Smooth muscle cell (in vitro differentiated cells): Measurements from ENCODE around the gene EML3. TPM values are rescaled to one million over a fixed set of nuclear protein-coding genes. Genes with fewer than 3 reads are reported as not detected.
A peak's percentile ranks its signal among the peaks of the same experiment; 100 is the strongest.

Experiments
- DNase-seq: peaks from one replicate; lab custom pipeline; 2025; ENCODE audit not compliant: unreplicated experiment; lab: John Stamatoyannopoulos, UW
- H2AFZ ChIP-seq: fragments of 200-600 bp; sonication (generic); 2 replicates; pipeline ENCODE4 v1.6.0; 2016; ENCODE audit warnings: antibody characterized with exemption, low read depth, mild to moderate bottlenecking
- H3F3A ChIP-seq: fragments of 200-600 bp; sonication (generic); 2 replicates; pipeline ENCODE4 v1.6.0; 2017; ENCODE audit warnings: antibody characterized with exemption, low read depth
- H3K27ac ChIP-seq: fragments of 200-600 bp; sonication (generic); 2 replicates; pipeline ENCODE4 v1.5.1; 2016; ENCODE audit warnings: low read depth, mild to moderate bottlenecking
- H3K27me3 ChIP-seq: fragments of 200-600 bp; sonication (generic); 2 replicates; pipeline ENCODE4 v1.6.1; 2016; ENCODE audit warnings: low read depth, mild to moderate bottlenecking
- H3K36me3 ChIP-seq: fragments of 200-600 bp; sonication (generic); 2 replicates; pipeline ENCODE4 v1.5.1; 2016; ENCODE audit warnings: low read depth
- H3K4me1 ChIP-seq: fragments of 200-600 bp; sonication (generic); 2 replicates; pipeline ENCODE4 v1.5.1; 2016; ENCODE audit warnings: low read depth
- H3K4me2 ChIP-seq: fragments of 200-600 bp; sonication (generic); 2 replicates; pipeline ENCODE4 v1.6.0; 2016; ENCODE audit warnings: mild to moderate bottlenecking
- H3K4me3 ChIP-seq: fragments of 200-600 bp; sonication (generic); 2 replicates; pipeline ENCODE4 v1.5.1; 2016; ENCODE audit warnings: mild to moderate bottlenecking
- H3K79me2 ChIP-seq: fragments of 200-600 bp; sonication (generic); 2 replicates; pipeline ENCODE4 v1.6.0; 2016; ENCODE audit warnings: low read depth, mild to moderate bottlenecking
- H3K9ac ChIP-seq: fragments of 200-600 bp; sonication (generic); 2 replicates; pipeline ENCODE4 v1.6.0; 2016; ENCODE audit warnings: low read depth
- H3K9me3 ChIP-seq: fragments of 200-600 bp; sonication (generic); replicated peaks from 2 replicates; pipeline ENCODE4 v1.5.1; 2016; ENCODE audit warnings: low read depth
- H4K20me1 ChIP-seq: fragments of 200-600 bp; sonication (generic); 2 replicates; pipeline ENCODE4 v1.6.0; 2016; ENCODE audit warnings: low read depth
- WGBS: methylation state at CpG from one replicate; pipeline ENCODE4 v1.1.7; 2016; ENCODE audit warnings: low lambda C conversion rate; 5-methylcytosine and 5-hydroxymethylcytosine counted together
- polyA plus RNA-seq: library from polyadenylated mRNA; unstranded; fragments of >200 nt; fragmentation: Nextera tagmentation; extraction: Ambion mirVana; gene quantifications from 2 replicates; pipeline ENCODE4 v1.2.1, GENCODE V29; 2016
- total RNA-seq: library from RNA; depleted of rRNA; stranded (reverse); fragments of >200 nt; gene quantifications from 2 replicates; pipeline ENCODE4 v1.2.3, GENCODE V29; 2014
- TF ChIP-seq, protein P1 (sequence below): fragments of 200-600 bp; sonication (generic); IDR thresholded peaks from 2 replicates; pipeline ENCODE4 v1.5.1; 2017; ENCODE audit warnings: borderline replicate concordance, mild to moderate bottlenecking, antibody characterized with exemption; ENCODE audit not compliant: insufficient read depth, poor library complexity, severe bottlenecking

EML3 gene
- total and polyA plus RNA-seq, 2 experiments from 2014 or later: 35.0 to 36.8 TPM

GRCh38 chr11:62556108-62556874 is 56.3 kb downstream of the EML3 start:
- Histone ChIP-seq H3K27ac (peak overlapping the region; percentile 98), H3K79me2 (peaks cover 8% of the 10 kb centered on the region), H3F3A (peaks cover 57% of the 10 kb centered on the region), H3K36me3 (no peaks in the 10 kb centered on the region), H4K20me1 (peaks cover 36% of the 10 kb centered on the region), H3K27me3 (no peaks in the 10 kb centered on the region), H3K4me1 (peaks cover 51% of the 10 kb centered on the region), H3K9me3 (no peaks in the 10 kb centered on the region), H2AFZ (no peak overlapping the region), H3K4me3 (no peak overlapping the region), H3K4me2 (peak overlapping the region; percentile 79), H3K9ac (peak overlapping the region; percentile 33)
- 17% methylated on average over 14 of the region's 14 CpGs for WGBS
- peak; percentile 73 for DNase-seq
- TF ChIP-seq, protein P1, sequence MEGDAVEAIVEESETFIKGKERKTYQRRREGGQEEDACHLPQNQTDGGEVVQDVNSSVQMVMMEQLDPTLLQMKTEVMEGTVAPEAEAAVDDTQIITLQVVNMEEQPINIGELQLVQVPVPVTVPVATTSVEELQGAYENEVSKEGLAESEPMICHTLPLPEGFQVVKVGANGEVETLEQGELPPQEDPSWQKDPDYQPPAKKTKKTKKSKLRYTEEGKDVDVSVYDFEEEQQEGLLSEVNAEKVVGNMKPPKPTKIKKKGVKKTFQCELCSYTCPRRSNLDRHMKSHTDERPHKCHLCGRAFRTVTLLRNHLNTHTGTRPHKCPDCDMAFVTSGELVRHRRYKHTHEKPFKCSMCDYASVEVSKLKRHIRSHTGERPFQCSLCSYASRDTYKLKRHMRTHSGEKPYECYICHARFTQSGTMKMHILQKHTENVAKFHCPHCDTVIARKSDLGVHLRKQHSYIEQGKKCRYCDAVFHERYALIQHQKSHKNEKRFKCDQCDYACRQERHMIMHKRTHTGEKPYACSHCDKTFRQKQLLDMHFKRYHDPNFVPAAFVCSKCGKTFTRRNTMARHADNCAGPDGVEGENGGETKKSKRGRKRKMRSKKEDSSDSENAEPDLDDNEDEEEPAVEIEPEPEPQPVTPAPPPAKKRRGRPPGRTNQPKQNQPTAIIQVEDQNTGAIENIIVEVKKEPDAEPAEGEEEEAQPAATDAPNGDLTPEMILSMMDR: no peak

GRCh38 chr11:62555464-62556107 is 57.0 kb downstream of the EML3 start:
- Histone ChIP-seq H3K4me1 (peaks cover 48% of the 10 kb centered on the region), H3K4me3 (no peak overlapping the region), H3K9ac (peak overlapping the region; percentile 33), H3K27ac (peak overlapping the region; percentile 98), H3K4me2 (peak overlapping the region; percentile 79), H2AFZ (no peak overlapping the region), H3F3A (peaks cover 52% of the 10 kb centered on the region), H3K36me3 (no peaks in the 10 kb centered on the region), H3K27me3 (no peaks in the 10 kb centered on the region), H3K79me2 (peaks cover 8% of the 10 kb centered on the region), H3K9me3 (no peaks in the 10 kb centered on the region), H4K20me1 (peaks cover 29% of the 10 kb centered on the region)
- no peak for DNase-seq
- 45% methylated on average over 4 of the region's 4 CpGs for WGBS
- TF ChIP-seq, protein P1: no peak

GRCh38 chr11:62554387-62555167 is 58.0 kb downstream of the EML3 start:
- Histone ChIP-seq H3K79me2 (peaks cover 7% of the 10 kb centered on the region), H3K4me1 (peaks cover 48% of the 10 kb centered on the region), H3F3A (peaks cover 44% of the 10 kb centered on the region), H3K9ac (peak overlapping the region; percentile 21), H3K9me3 (no peaks in the 10 kb centered on the region), H2AFZ (no peak overlapping the region), H3K36me3 (no peaks in the 10 kb centered on the region), H3K27me3 (no peaks in the 10 kb centered on the region), H3K27ac (peak overlapping the region; percentile 98), H3K4me2 (peak overlapping the region; percentile 81), H4K20me1 (peaks cover 19% of the 10 kb centered on the region), H3K4me3 (no peak overlapping the region)
- WGBS: 82% methylated on average over 7 of the region's 7 CpGs
- DNase-seq: no peak
- TF ChIP-seq, protein P1: no peak
